ENCODE data around the gene TMEM185B.

GRCh38 chr2:120174963-120175581, 48.1 kb downstream of the TMEM185B start:
- TF ChIP-seq, protein P1, sequence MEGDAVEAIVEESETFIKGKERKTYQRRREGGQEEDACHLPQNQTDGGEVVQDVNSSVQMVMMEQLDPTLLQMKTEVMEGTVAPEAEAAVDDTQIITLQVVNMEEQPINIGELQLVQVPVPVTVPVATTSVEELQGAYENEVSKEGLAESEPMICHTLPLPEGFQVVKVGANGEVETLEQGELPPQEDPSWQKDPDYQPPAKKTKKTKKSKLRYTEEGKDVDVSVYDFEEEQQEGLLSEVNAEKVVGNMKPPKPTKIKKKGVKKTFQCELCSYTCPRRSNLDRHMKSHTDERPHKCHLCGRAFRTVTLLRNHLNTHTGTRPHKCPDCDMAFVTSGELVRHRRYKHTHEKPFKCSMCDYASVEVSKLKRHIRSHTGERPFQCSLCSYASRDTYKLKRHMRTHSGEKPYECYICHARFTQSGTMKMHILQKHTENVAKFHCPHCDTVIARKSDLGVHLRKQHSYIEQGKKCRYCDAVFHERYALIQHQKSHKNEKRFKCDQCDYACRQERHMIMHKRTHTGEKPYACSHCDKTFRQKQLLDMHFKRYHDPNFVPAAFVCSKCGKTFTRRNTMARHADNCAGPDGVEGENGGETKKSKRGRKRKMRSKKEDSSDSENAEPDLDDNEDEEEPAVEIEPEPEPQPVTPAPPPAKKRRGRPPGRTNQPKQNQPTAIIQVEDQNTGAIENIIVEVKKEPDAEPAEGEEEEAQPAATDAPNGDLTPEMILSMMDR (IDR thresholded peaks at IDR 0.05; ENCODE audit: low read depth, low read length, poor library complexity, severe bottlenecking): peak; percentile 77
- TF ChIP-seq EZH2phosphoT487 (IDR thresholded peaks at IDR 0.05; ENCODE audit: borderline replicate concordance, low read length): no peak

Measured in DOHH2 (cell line).